ENCODE results near the gene ZNF385B.
"Not testable (repeated sequence)": the region's sequence is repeated elsewhere in the genome, so short reads cannot be mapped to it uniquely, and the experiment has no call there.

DNA sequence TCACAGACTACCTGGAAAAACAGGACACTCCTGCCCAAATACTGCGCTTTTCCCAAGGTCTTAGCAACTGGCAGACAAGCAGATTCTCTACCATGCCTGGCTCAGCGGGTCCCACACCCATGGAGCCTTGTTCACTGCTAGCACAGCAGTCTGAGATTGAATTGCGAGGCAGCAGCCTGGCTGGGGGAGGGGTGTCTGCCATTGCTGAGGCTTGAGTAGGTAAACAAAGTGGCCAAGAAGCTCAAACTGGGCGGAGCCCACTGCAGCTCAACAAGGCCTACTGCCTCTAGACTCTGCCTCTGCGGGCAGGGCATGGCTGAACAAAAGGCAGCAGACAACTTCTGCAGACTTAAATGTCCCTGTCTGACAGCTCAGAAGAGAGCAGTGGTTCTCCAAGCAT is 231.6 kb downstream of the ZNF385B start:
- not testable (repeated sequence) for TF ChIP-seq POLR2AphosphoS5, POLR2A (IDR thresholded peaks at IDR 0.05; ENCODE audit: low read depth, low read length)
